HEK293 (cell line): ENCODE data around the gene ACTR3.

Source experiments
- CTCF ChIP-seq: fragments of 450-650 bp; formaldehyde crosslinking; IDR thresholded peaks from 2 replicates; pipeline ENCODE4 v1.5.1; 2016; ENCODE audit warnings: missing biosample characterization, missing genetic modification characterization
- KLF16 ChIP-seq: fragments of 450-650 bp; formaldehyde crosslinking; IDR thresholded peaks from 2 replicates; pipeline ENCODE4 v1.5.1; 2017; ENCODE audit warnings: missing biosample characterization, missing genetic modification characterization
- ZNF76 ChIP-seq: fragments of 450-650 bp; formaldehyde crosslinking; IDR thresholded peaks from 2 replicates; pipeline ENCODE4; 2016; ENCODE audit warnings: low read depth, missing biosample characterization, missing genetic modification characterization, borderline replicate concordance
- ZSCAN16 ChIP-seq: fragments of 450-650 bp; formaldehyde crosslinking; IDR thresholded peaks from 2 replicates; pipeline ENCODE4 v1.5.1; 2016; ENCODE audit warnings: missing biosample characterization, missing genetic modification characterization

GRCh38 chr2:113845261-113845660, 44.6 kb upstream of the ACTR3 start:
- TF ChIP-seq CTCF (tag by site-specific recombination), result no peak
- no peak for TF ChIP-seq ZSCAN16 (tag by site-specific recombination)
- no peak for TF ChIP-seq KLF16 (tag by site-specific recombination)
- no peak for TF ChIP-seq ZNF76 (tag by site-specific recombination)
